Stomach smooth muscle (tissue), 2 donors: ENCODE data around the gene PDE4DIP.
"Not testable (repeated sequence)": the region's sequence is repeated elsewhere in the genome, so short reads cannot be mapped to it uniquely, and the experiment has no call there.

Source experiments
- H3K27ac ChIP-seq: one replicate; pipeline ENCODE4 v1.7.0; 2013; ENCODE audit warnings: mild to moderate bottlenecking, low read length, inconsistent platforms
- H3K27me3 ChIP-seq, 2 donors: one replicate each; pipeline ENCODE4 v1.7.0; 2013; ENCODE audit warnings: low read length in 2 of 2; ENCODE audit not compliant: insufficient read depth in 2 of 2, control insufficient read depth in 1 of 2
- H3K36me3 ChIP-seq, 2 donors: one replicate each; pipeline ENCODE4 v1.7.0; 2013; ENCODE audit warnings: low read length in 2 of 2; ENCODE audit not compliant: control insufficient read depth in 2 of 2, insufficient read depth in 2 of 2
- H3K4me1 ChIP-seq: one replicate; pipeline ENCODE4 v1.7.0; 2013; ENCODE audit warnings: low read length; ENCODE audit not compliant: control insufficient read depth, insufficient read depth
- H3K4me3 ChIP-seq, 2 donors: one replicate each; pipeline ENCODE4 v1.7.0; 2013; ENCODE audit warnings: low read length in 2 of 2
- H3K9ac ChIP-seq, 2 donors: one replicate each; pipeline ENCODE4 v1.7.0; 2013; ENCODE audit warnings: low read length in 2 of 2, mild to moderate bottlenecking in 1 of 2
- H3K9me3 ChIP-seq, 2 donors: one replicate each; pipeline ENCODE4 v1.7.0; 2013; ENCODE audit warnings: low read length in 2 of 2; ENCODE audit not compliant: control insufficient read depth in 2 of 2
- donor health status: healthy.
- donor health status: Pancreatic carcinoma.

Gene PDE4DIP

GRCh38 chr1:148850347-148850746, 6.1 kb downstream of the PDE4DIP start:
- H3K9ac ChIP-seq, H3K4me3 ChIP-seq, H3K4me1 ChIP-seq: not testable (repeated sequence)

GRCh38 chr1:148850840-148851239, 6.6 kb downstream of the PDE4DIP start:
- H3K4me3 ChIP-seq, H3K4me1 ChIP-seq, H3K27ac ChIP-seq, H3K36me3 ChIP-seq, H3K9me3 ChIP-seq, H3K27me3 ChIP-seq, H3K9ac ChIP-seq: not testable (repeated sequence)

More at GRCh38 chr1:148850347-148850746, 6.1 kb downstream of the PDE4DIP start:
- H3K9me3 ChIP-seq, H3K27ac ChIP-seq, H3K36me3 ChIP-seq, H3K27me3 ChIP-seq: not testable (repeated sequence)

GRCh38 chr1:148851684-148852083, 7.5 kb downstream of the PDE4DIP start:
- not testable (repeated sequence) for H3K36me3 ChIP-seq, H3K4me1 ChIP-seq, H3K4me3 ChIP-seq, H3K27ac ChIP-seq, H3K9ac ChIP-seq, H3K27me3 ChIP-seq, H3K9me3 ChIP-seq

GRCh38 chr1:148853363-148853762, 9.1 kb downstream of the PDE4DIP start:
- H3K4me1 ChIP-seq, result not testable (repeated sequence)

GRCh38 chr1:148854063-148854462, 9.8 kb downstream of the PDE4DIP start:
- H3K9me3 ChIP-seq, H3K27ac ChIP-seq, H3K4me3 ChIP-seq: not testable (repeated sequence)

More at GRCh38 chr1:148853363-148853762, 9.1 kb downstream of the PDE4DIP start:
- not testable (repeated sequence) for H3K27me3 ChIP-seq, H3K36me3 ChIP-seq, H3K9ac ChIP-seq, H3K27ac ChIP-seq, H3K9me3 ChIP-seq, H3K4me3 ChIP-seq

GRCh38 chr1:148855367-148855766, 11.1 kb downstream of the PDE4DIP start:
- H3K9ac ChIP-seq, result not testable (repeated sequence)

More at GRCh38 chr1:148854063-148854462, 9.8 kb downstream of the PDE4DIP start:
- H3K9ac ChIP-seq, H3K4me1 ChIP-seq, H3K36me3 ChIP-seq, H3K27me3 ChIP-seq: not testable (repeated sequence)

GRCh38 chr1:148860049-148860448, 15.8 kb downstream of the PDE4DIP start:
- not testable (repeated sequence) for H3K27me3 ChIP-seq, H3K9me3 ChIP-seq, H3K9ac ChIP-seq, H3K36me3 ChIP-seq, H3K4me1 ChIP-seq, H3K27ac ChIP-seq, H3K4me3 ChIP-seq

More at GRCh38 chr1:148855367-148855766, 11.1 kb downstream of the PDE4DIP start:
- H3K36me3 ChIP-seq, H3K27ac ChIP-seq, H3K4me1 ChIP-seq, H3K9me3 ChIP-seq, H3K27me3 ChIP-seq, H3K4me3 ChIP-seq: not testable (repeated sequence)

- H3K36me3 ChIP-seq, H3K4me1 ChIP-seq, H3K27ac ChIP-seq, H3K4me3 ChIP-seq, H3K9ac ChIP-seq, H3K27me3 ChIP-seq, H3K9me3 ChIP-seq: not testable (repeated sequence)
These were observed 16.5 kb downstream of the PDE4DIP start for GRCh38 chr1:148860579-148861259.

GRCh38 chr1:148862590-148862989, 18.4 kb downstream of the PDE4DIP start:
- not testable (repeated sequence) for H3K4me3 ChIP-seq, H3K9ac ChIP-seq, H3K27ac ChIP-seq, H3K4me1 ChIP-seq, H3K36me3 ChIP-seq, H3K27me3 ChIP-seq, H3K9me3 ChIP-seq

GRCh38 chr1:148868924-148869633, 24.9 kb downstream of the PDE4DIP start:
- H3K27ac ChIP-seq, result not testable (repeated sequence)

GRCh38 chr1:148869634-148869961, 25.4 kb downstream of the PDE4DIP start:
- H3K9me3 ChIP-seq, H3K27me3 ChIP-seq, H3K36me3 ChIP-seq, H3K27ac ChIP-seq, H3K4me1 ChIP-seq, H3K9ac ChIP-seq, H3K4me3 ChIP-seq: not testable (repeated sequence)

More at GRCh38 chr1:148868924-148869633, 24.9 kb downstream of the PDE4DIP start:
- not testable (repeated sequence) for H3K4me3 ChIP-seq, H3K36me3 ChIP-seq, H3K9ac ChIP-seq, H3K9me3 ChIP-seq, H3K27me3 ChIP-seq, H3K4me1 ChIP-seq
